Subcutaneous abdominal adipose tissue (tissue), 5 donors: ENCODE measurements around the gene DUS2.
"Not testable (repeated sequence)": the region's sequence is repeated elsewhere in the genome, so short reads cannot be mapped to it uniquely, and the experiment has no call there.

Experiments
- H3K27ac ChIP-seq: one replicate; pipeline ENCODE4 v1.7.0; 2013; ENCODE audit warnings: low read depth, mild to moderate bottlenecking, inconsistent platforms, low read length, moderate library complexity
- H3K27me3 ChIP-seq, 5 donors: one replicate each; pipeline ENCODE4 v1.7.0; 2013; ENCODE audit warnings: low read length in 5 of 5, inconsistent platforms in 1 of 5; ENCODE audit not compliant: control insufficient read depth in 5 of 5, insufficient read depth in 4 of 5
- H3K36me3 ChIP-seq, 5 donors: one replicate each; pipeline ENCODE4 v1.7.0; 2013; ENCODE audit warnings: low read length in 5 of 5; ENCODE audit not compliant: control insufficient read depth in 5 of 5, insufficient read depth in 5 of 5
- H3K4me1 ChIP-seq, 5 donors: one replicate each; pipeline ENCODE4 v1.7.0; 2013; ENCODE audit warnings: low read length in 5 of 5, mild to moderate bottlenecking in 3 of 5, moderate library complexity in 1 of 5; ENCODE audit not compliant: control insufficient read depth in 5 of 5, insufficient read depth in 5 of 5
- H3K4me3 ChIP-seq, 5 donors: one replicate each; pipeline ENCODE4 v1.7.0; 2013; ENCODE audit warnings: low read length in 5 of 5, low read depth in 1 of 5
- H3K9ac ChIP-seq, 5 donors: one replicate each; pipeline ENCODE4 v1.7.0; 2013; ENCODE audit warnings: low read length in 5 of 5, mild to moderate bottlenecking in 4 of 5, moderate library complexity in 3 of 5
- H3K9me3 ChIP-seq, 5 donors: one replicate each; pipeline ENCODE4 v1.7.0; 2013; ENCODE audit warnings: low read length in 5 of 5; ENCODE audit not compliant: control insufficient read depth in 5 of 5
- donor health status: healthy.
- donor health status: healthy.
- donor health status: healthy.
- donor health status: healthy.
- donor health status: healthy.

DUS2 gene

GRCh38 chr16:68088130-68088972, 65.3 kb downstream of the DUS2 start:
- Histone ChIP-seq H3K9ac (no peak overlapping the region), H3K27ac (no peak overlapping the region), H3K27me3 (no peaks in the 10 kb centered on the region), H3K4me3 (no peak overlapping the region), H3K36me3 (no peaks in the 10 kb centered on the region), H3K9me3 (no peaks in the 10 kb centered on the region), H3K4me1 (peaks cover 7 to 49% (median 38%) of the 10 kb centered on the region in 5 donors)

- Histone ChIP-seq H3K36me3 (no peaks in the 10 kb centered on the region), H3K9ac (no peak overlapping the region), H3K27ac (no peak overlapping the region), H3K9me3 (no peaks in the 10 kb centered on the region), H3K27me3 (no peaks in the 10 kb centered on the region), H3K4me3 (no peak overlapping the region), H3K4me1 (peaks cover 3 to 43% (median 34%) of the 10 kb centered on the region in 5 donors)
Observed at GRCh38 chr16:68089067-68089466, 66.0 kb downstream of the DUS2 start.

GRCh38 chr16:68090130-68090529, 67.0 kb downstream of the DUS2 start:
- Histone ChIP-seq H3K27ac (no peak overlapping the region), H3K9me3 (no peaks in the 10 kb centered on the region), H3K36me3 (no peaks in the 10 kb centered on the region), H3K9ac (no peak overlapping the region), H3K4me1 (peaks cover 0 to 39% (median 29%) of the 10 kb centered on the region in 5 donors), H3K27me3 (no peaks in the 10 kb centered on the region), H3K4me3 (no peak overlapping the region)

DNA sequence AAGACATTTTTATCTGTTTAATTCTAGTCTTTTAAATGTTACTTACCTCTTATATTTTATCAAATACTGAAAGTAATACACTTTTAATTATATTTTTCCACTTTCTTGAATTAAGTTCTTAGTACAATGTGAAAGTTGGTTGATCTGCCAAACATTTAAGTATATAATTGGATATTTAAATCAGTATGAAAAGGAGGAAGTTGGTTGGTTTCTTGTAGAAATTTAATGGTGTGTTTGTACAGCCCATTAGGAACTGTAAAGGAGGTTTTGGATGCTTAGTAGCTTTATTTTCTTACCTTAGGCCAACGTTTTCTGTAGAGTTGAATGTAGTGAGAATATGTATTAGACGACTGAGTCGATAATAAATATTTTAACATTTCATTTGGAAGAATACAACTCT, 67.4 kb downstream of the DUS2 start:
- Histone ChIP-seq H3K4me1 (peaks cover 0 to 39% (median 29%) of the 10 kb centered on the region in 5 donors), H3K9ac (no peak overlapping the region), H3K27me3 (no peaks in the 10 kb centered on the region), H3K36me3 (no peaks in the 10 kb centered on the region), H3K4me3 (no peak overlapping the region), H3K27ac (no peak overlapping the region), H3K9me3 (no peaks in the 10 kb centered on the region)

- no peak overlapping the region for H3K9ac ChIP-seq
- peaks cover 0 to 33% (median 28%) of the 10 kb centered on the region in 5 donors for H3K4me1 ChIP-seq
- H3K36me3 ChIP-seq, result no peaks in the 10 kb centered on the region
- H3K9me3 ChIP-seq, result no peaks in the 10 kb centered on the region
- H3K27ac ChIP-seq, result no peak overlapping the region
- no peaks in the 10 kb centered on the region for H3K27me3 ChIP-seq
- H3K4me3 ChIP-seq, result no peak overlapping the region
Observed at GRCh38 chr16:68091380-68092261, 68.5 kb downstream of the DUS2 start.

GRCh38 chr16:68092275-68092674, 69.2 kb downstream of the DUS2 start:
- peaks cover 0 to 26% (median 21%) of the 10 kb centered on the region in 5 donors for H3K4me1 ChIP-seq
- H3K27me3 ChIP-seq, H3K9ac ChIP-seq, H3K4me3 ChIP-seq, H3K36me3 ChIP-seq, H3K27ac ChIP-seq, H3K9me3 ChIP-seq: not testable (repeated sequence)

- peaks cover 0 to 20% (median 15%) of the 10 kb centered on the region in 5 donors for H3K4me1 ChIP-seq
- H3K27ac ChIP-seq, result no peak overlapping the region
- peak overlapping the region in 2 of 5 donors; percentile 14 to 27 for H3K9ac ChIP-seq
Observed at GRCh38 chr16:68093816-68094613, 70.9 kb downstream of the DUS2 start.

GRCh38 chr16:68094614-68094934, 71.5 kb downstream of the DUS2 start:
- Histone ChIP-seq H3K9me3 (no peaks in the 10 kb centered on the region), H3K4me1 (peaks cover 0 to 20% (median 13%) of the 10 kb centered on the region in 5 donors), H3K36me3 (peaks cover 0 to 3% (median 0%) of the 10 kb centered on the region in 5 donors), H3K4me3 (no peak overlapping the region), H3K27me3 (no peaks in the 10 kb centered on the region), H3K9ac (peak overlapping the region in 1 of 5 donors; percentile 27), H3K27ac (no peak overlapping the region)

More at GRCh38 chr16:68093816-68094613, 70.9 kb downstream of the DUS2 start:
- Histone ChIP-seq H3K36me3 (peaks cover 0 to 3% (median 0%) of the 10 kb centered on the region in 5 donors), H3K9me3 (no peaks in the 10 kb centered on the region), H3K27me3 (no peaks in the 10 kb centered on the region), H3K4me3 (no peak overlapping the region)

GRCh38 chr16:68096491-68096890, 73.4 kb downstream of the DUS2 start:
- Histone ChIP-seq H3K9me3 (no peaks in the 10 kb centered on the region), H3K27ac (no peak overlapping the region), H3K9ac (no peak overlapping the region), H3K4me1 (peaks cover 0 to 14% (median 11%) of the 10 kb centered on the region in 5 donors), H3K4me3 (no peak overlapping the region), H3K36me3 (peaks cover 0 to 3% (median 0%) of the 10 kb centered on the region in 5 donors), H3K27me3 (no peaks in the 10 kb centered on the region)
